Cortex of kidney (tissue), 1 donor: Measurements from ENCODE around the gene KCNK4.
"Not testable (repeated sequence)": the region's sequence is repeated elsewhere in the genome, so short reads cannot be mapped to it uniquely, and the experiment has no call there.

Experiments used
- DNase-seq: peaks from one replicate; lab custom pipeline; 2025; lab: John Stamatoyannopoulos, UW

Gene KCNK4

DNA sequence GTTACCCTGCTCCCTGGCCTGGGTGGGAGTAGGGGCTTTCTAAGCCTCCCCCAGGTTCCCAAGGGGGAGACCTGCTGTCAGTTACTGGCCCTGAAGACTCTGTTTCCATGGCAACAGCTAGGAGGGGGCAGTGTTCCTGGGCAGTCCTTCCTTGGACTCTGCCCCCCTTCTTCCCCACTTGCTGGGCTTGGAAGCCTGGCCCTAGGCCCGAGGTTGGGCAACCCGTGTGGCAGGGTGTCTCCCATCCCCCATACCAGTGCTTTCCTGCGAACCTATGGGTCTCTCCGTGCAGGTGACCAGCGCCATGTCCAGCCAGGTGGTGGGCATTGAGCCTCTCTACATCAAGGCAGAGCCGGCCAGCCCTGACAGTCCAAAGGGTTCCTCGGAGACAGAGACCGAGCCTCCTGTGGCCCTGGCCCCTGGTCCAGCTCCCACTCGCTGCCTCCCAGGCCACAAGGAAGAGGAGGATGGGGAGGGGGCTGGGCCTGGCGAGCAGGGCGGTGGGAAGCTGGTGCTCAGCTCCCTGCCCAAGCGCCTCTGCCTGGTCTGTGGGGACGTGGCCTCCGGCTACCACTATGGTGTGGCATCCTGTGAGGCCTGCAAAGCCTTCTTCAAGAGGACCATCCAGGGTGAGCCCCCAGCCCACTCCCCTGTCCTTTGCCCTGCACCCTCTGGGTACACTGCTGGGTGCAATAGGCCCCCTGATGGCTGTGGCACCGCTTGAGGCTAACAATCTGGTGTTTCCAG is 15.9 kb downstream of the KCNK4 start:
- DNase-seq, result no peak

- DNase-seq, result not testable (repeated sequence)
Observed at GRCh38 chr11:64307795-64308194, 16.7 kb downstream of the KCNK4 start.

DNA sequence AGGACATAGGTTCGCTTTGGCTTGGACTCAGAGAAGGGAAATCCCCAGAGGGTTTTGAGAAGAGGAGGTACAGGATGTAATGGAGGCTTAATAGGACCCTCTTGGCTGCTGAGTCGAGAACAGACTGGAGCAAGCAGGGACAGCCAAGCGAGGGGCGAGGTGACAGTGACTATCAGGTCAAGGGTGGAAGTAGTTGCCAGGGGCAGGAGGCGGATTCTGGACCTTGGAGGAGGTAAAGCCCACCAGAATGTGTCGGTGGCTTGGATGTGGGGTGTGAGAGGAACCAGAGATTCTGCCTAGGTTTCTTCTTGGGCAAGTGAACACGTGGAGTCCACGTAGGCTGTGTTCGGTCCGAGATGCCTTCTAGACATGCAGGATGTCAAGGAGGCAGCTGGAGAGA is 21.8 kb downstream of the KCNK4 start:
- no peak for DNase-seq

DNA sequence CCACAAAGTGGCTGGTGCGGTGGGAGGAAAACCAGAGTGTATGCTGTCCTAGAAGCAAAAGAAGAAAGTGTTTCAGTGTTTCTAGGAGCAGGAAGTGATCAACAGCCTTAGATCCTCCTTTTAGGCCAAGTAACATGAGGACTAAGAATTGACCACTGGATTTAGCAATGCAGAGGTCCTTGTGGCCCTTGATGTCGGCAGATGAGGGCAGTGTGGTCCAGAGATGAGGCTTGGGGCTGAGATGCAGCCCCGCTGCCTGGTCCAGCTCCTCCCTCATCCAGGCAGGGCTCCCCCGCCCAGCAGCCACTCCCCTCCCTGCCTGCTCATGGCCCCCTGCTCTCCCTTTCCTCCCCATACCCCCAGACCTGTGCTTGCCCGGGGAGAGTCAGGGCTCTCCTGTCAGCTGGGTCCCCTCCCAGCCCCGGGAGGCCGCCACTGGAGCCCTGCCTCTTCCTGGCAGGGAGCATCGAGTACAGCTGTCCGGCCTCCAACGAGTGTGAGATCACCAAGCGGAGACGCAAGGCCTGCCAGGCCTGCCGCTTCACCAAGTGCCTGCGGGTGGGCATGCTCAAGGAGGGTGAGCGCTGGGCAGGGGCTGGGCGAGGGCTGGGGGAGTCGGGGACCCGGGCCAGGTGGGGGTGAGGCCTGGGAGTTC is 22.5 kb downstream of the KCNK4 start:
- no peak for DNase-seq

GRCh38 chr11:64314146-64314804 is 23.2 kb downstream of the KCNK4 start:
- DNase-seq, result no peak

- DNase-seq, result no peak
Observed at GRCh38 chr11:64314805-64315561, 23.9 kb downstream of the KCNK4 start.

DNA sequence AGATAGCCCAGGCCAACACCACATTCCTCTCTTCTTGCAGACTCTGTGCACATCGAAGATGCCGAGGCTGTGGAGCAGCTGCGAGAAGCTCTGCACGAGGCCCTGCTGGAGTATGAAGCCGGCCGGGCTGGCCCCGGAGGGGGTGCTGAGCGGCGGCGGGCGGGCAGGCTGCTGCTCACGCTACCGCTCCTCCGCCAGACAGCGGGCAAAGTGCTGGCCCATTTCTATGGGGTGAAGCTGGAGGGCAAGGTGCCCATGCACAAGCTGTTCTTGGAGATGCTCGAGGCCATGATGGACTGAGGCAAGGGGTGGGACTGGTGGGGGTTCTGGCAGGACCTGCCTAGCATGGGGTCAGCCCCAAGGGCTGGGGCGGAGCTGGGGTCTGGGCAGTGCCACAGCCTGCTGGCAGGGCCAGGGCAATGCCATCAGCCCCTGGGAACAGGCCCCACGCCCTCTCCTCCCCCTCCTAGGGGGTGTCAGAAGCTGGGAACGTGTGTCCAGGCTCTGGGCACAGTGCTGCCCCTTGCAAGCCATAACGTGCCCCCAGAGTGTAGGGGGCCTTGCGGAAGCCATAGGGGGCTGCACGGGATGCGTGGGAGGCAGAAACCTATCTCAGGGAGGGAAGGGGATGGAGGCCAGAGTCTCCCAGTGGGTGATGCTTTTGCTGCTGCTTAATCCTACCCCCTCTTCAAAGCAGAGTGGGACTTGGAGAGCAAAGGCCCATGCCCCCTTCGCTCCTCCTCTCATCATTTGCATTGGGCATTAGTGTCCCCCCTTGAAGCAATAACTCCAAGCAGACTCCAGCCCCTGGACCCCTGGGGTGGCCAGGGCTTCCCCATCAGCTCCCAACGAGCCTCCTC is 24.8 kb downstream of the KCNK4 start:
- not testable (repeated sequence) for DNase-seq

GRCh38 chr11:64316672-64317324 is 25.7 kb downstream of the KCNK4 start:
- no peak for DNase-seq

DNA sequence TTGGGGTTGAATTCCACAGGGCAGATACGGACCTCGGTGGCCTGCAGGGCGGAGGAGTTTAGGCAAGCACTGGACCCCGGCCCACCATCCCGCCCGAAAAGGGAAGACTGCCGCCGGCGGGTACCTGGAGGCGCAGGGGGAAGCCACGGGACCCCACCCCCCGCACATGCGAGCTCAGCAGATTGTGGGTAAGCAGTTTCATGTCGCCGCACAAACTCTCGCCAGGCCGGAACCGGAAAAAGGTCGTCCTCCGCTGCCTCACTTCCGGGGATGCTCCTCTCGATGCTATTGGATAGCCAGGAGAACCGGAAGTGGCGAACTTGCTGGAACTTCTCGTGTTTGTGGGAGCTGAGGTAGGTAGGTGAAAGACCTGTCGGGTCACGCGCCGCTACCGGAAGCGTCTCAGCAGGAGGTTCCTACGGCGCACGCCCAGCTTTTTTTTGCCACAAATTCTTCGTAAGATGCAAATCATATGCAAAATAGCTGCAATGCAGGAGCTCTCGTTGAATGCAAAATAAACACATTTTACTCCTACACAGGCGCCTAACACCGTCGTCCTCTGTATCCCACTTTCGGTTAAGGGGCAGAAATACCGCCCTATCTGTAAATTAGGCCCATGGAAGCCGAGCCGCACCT is 26.3 kb downstream of the KCNK4 start, which contains the start of gene TRMT112:
Gene TRMT112 (minus strand): TSS at position 235 of the 636 bp plus-strand sequence. CDS start 33 bp downstream, at position 202.
- no peak for DNase-seq

- peak; percentile 82 for DNase-seq
Observed at GRCh38 chr11:64317961-64318765, 27.1 kb downstream of the KCNK4 start, which contains the start of gene PRDX5. TSS of gene PRDX5 (plus strand) at chr11:64318121. CDS start at chr11:64318216, 95 bp downstream.

- DNase-seq, result no peak
Observed at GRCh38 chr11:64318766-64319761, 28.0 kb downstream of the KCNK4 start.

DNA sequence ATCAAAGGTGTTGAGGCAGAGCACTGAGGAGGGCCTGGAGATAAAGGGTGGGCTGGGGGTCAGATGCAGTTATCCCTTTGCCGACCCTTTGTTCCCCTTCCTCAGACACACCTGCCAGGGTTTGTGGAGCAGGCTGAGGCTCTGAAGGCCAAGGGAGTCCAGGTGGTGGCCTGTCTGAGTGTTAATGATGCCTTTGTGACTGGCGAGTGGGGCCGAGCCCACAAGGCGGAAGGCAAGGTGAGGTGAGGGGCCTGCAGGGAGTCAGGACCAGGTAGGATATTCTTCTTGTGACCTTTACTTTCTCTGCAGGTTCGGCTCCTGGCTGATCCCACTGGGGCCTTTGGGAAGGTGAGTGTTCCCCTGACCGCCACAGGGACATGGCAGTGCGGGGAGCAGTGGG is 29.5 kb downstream of the KCNK4 start:
- no peak for DNase-seq

DNA sequence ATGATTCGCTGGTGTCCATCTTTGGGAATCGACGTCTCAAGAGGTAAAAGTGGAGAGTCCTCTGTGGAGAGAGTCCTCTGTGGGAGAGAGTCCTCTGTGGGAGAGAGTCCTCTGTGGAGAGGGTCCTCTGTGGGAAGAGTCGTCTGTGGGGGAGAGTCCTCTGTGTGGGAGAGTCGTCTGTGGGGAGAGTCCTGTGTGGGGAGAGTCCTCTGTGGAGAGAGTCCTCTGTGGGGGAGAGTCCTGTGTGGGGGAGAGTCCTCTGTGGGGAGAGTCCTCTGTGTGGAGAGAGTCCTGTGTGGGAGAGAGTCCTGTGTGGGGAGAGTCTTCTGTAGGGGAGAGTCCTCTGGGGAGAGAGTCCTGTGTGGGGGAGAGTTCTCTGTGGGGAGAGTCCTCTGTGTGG is 29.9 kb downstream of the KCNK4 start:
- no peak for DNase-seq

DNA sequence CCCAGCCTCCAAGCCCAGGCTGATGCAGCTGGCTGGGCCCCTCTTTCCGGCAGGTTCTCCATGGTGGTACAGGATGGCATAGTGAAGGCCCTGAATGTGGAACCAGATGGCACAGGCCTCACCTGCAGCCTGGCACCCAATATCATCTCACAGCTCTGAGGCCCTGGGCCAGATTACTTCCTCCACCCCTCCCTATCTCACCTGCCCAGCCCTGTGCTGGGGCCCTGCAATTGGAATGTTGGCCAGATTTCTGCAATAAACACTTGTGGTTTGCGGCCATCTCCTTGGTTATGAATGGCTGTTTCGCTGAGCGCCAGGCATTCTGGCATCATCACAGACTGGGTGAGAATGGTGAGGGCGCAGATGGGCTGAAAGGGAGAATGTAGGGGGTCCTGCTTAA is 30.4 kb downstream of the KCNK4 start:
- no peak for DNase-seq

- no peak for DNase-seq
Observed at GRCh38 chr11:64322925-64323260, 31.8 kb downstream of the KCNK4 start.

- DNase-seq, result no peak
Observed at GRCh38 chr11:64323373-64323772, 32.3 kb downstream of the KCNK4 start.

DNA sequence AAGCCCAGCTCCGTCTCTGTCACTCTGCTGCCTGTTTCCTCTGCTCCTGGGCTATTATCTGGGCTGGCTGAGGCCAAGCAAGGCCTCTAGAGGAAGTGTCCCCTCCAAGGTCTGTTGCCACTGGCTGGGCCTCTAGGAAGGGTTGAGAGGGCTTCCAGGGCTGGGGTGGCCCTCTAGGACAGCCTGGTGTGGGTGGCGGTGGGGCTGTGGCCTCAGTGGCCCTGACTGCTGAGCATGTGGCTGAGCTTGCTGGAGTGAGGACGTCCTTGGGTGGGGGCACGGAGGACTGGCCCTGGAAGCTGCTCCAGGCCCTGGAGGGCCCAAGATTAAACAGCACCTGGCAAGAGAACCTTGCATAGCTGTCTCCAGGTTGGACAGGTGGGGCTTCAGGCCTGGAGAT is 32.9 kb downstream of the KCNK4 start:
- not testable (repeated sequence) for DNase-seq
